GM20000 (cell line): ENCODE measurements around the gene ACOT8.
"Not testable (repeated sequence)": the region's sequence is repeated elsewhere in the genome, so short reads cannot be mapped to it uniquely, and the experiment has no call there.

Source experiments
- DNase-seq: peaks from one replicate; pipeline ENCODE4 v3.0.0; 2012; ENCODE audit warnings: low spot score
- CTCF ChIP-seq: IDR thresholded peaks from 2 replicates; pipeline ENCODE4 v1.5.1; 2012; ENCODE audit warnings: mild to moderate bottlenecking, control low read depth; ENCODE audit errors: extremely low read depth, missing control alignments

ACOT8 gene

GRCh38 chr20:45812157-45813005 lies 44.8 kb downstream of the ACOT8 start, which contains the start of gene UBE2C:
UBE2C (plus strand) TSS chr20:45812644; CDS start chr20:45812696, 52 bp downstream.
- peak; percentile 97 for DNase-seq
- TF ChIP-seq CTCF: no peak

GRCh38 chr20:45810191-45810970 lies 46.8 kb downstream of the ACOT8 start:
- no peak for TF ChIP-seq CTCF
- no peak for DNase-seq

GRCh38 chr20:45801851-45802250 lies 55.3 kb downstream of the ACOT8 start:
- no peak for DNase-seq
- TF ChIP-seq CTCF: no peak

- peak; percentile 78 for DNase-seq
Measured at GRCh38 chr20:45798935-45799642, 58.1 kb downstream of the ACOT8 start.

GRCh38 chr20:45797955-45798354 lies 59.2 kb downstream of the ACOT8 start:
- DNase-seq: not testable (repeated sequence)

More at GRCh38 chr20:45798935-45799642, 58.1 kb downstream of the ACOT8 start:
- TF ChIP-seq CTCF: peak; percentile 62

- not testable (repeated sequence) for DNase-seq
Measured at GRCh38 chr20:45797510-45797909, 59.7 kb downstream of the ACOT8 start.

- DNase-seq: no peak
- no peak for TF ChIP-seq CTCF
Measured at GRCh38 chr20:45796337-45797065, 60.7 kb downstream of the ACOT8 start.
